SK-N-SH (cell line): ENCODE measurements around the gene ST7. TPM values are rescaled to one million over a fixed set of nuclear protein-coding genes. Genes with fewer than 3 reads are reported as not detected.

Source experiments
- CTCF ChIA-PET: fragments of 300-600, 350-600 bp; formaldehyde crosslinking; extraction: SDS; loops from one replicate; lab custom pipeline; 2021; lab: Yijun Ruan, JAX
- POLR2A ChIA-PET: fragments of 350-600 bp; sonication (Branson Sonifier 250); formaldehyde crosslinking; extraction: SDS; loops from one replicate; lab custom pipeline; 2020; ENCODE audit warnings: antibody characterized with exemption, inconsistent platforms; lab: Yijun Ruan, JAX
- DNase-seq: peaks from one replicate; pipeline ENCODE4 v3.0.0; 2012
- H2AFZ ChIP-seq: fragments of 200-600 bp; sonication (generic); 2 replicates; pipeline ENCODE4 v1.8.1; 2016; ENCODE audit warnings: antibody characterized with exemption, mild to moderate bottlenecking, low read depth
- H3F3A ChIP-seq: fragments of 200-600 bp; sonication (generic); replicated peaks from 2 replicates; pipeline ENCODE3; 2016; ENCODE audit warnings: antibody characterized with exemption, mild to moderate bottlenecking; ENCODE audit not compliant: insufficient read depth
- H3K27ac ChIP-seq, 2 experiments: fragments of 200-500 bp in 1 of 2; fragments of 200-600 bp in 1 of 2; sonication (Bioruptor generic) in 1 of 2; sonication (generic), shearing (Covaris generic) in 1 of 2; 2 replicates each; pipeline versions ENCODE4 v1.5.1 to v1.6.1; 2014 to 2016; ENCODE audit warnings: low read depth in 2 of 2, inconsistent platforms in 1 of 2, low read length in 1 of 2, mild to moderate bottlenecking in 1 of 2, mixed read lengths in 1 of 2
- H3K27me3 ChIP-seq: fragments of 200-600 bp; sonication (generic), shearing (Covaris generic); 2 replicates; pipeline ENCODE4 v1.6.1; 2016; ENCODE audit warnings: mixed run types; ENCODE audit not compliant: insufficient read depth
- H3K36me3 ChIP-seq, 2 experiments: fragments of 200-500 bp in 1 of 2; fragments of 200-600 bp in 1 of 2; sonication (Bioruptor generic) in 1 of 2; sonication (generic) in 1 of 2; replicated peaks in 1 of 2; 2 replicates each; pipeline versions ENCODE3 to v1.5.1; 2014 to 2016; ENCODE audit warnings: low read length in 1 of 2, mild to moderate bottlenecking in 1 of 2; ENCODE audit not compliant: insufficient read depth in 2 of 2, control insufficient read depth in 1 of 2
- H3K4me1 ChIP-seq, 2 experiments: fragments of 200-500 bp in 1 of 2; fragments of 200-600 bp in 1 of 2; sonication (Bioruptor generic) in 1 of 2; sonication (generic), shearing (Covaris generic) in 1 of 2; 2 replicates each; pipeline versions ENCODE4 v1.5.1 to v1.6.1; 2014 to 2016; ENCODE audit warnings: low read depth in 1 of 2, low read length in 1 of 2, mixed run types in 1 of 2; ENCODE audit not compliant: insufficient read depth in 2 of 2, control insufficient read depth in 1 of 2
- H3K4me2 ChIP-seq: fragments of 200-600 bp; sonication (generic), shearing (Covaris generic); 2 replicates; pipeline ENCODE4 v1.6.1; 2017; ENCODE audit warnings: mixed run types
- H3K4me3 ChIP-seq, 2 experiments: fragments of 200-500 bp in 1 of 2; fragments of 200-600 bp in 1 of 2; sonication (Bioruptor generic) in 1 of 2; sonication (generic), shearing (Covaris generic) in 1 of 2; 2 replicates each; pipeline versions ENCODE4 v1.5.1 to v1.8.1; 2014 to 2016; ENCODE audit warnings: low read depth in 2 of 2, inconsistent platforms in 1 of 2, low read length in 1 of 2, mild to moderate bottlenecking in 1 of 2, mixed read lengths in 1 of 2, moderate library complexity in 1 of 2
- H3K79me2 ChIP-seq: fragments of 200-600 bp; sonication (generic); 2 replicates; pipeline ENCODE4 v1.8.1; 2017; ENCODE audit warnings: mild to moderate bottlenecking; ENCODE audit not compliant: insufficient read depth
- H3K9ac ChIP-seq: fragments of 200-600 bp; sonication (generic); 2 replicates; pipeline ENCODE4 v1.6.1; 2017; ENCODE audit warnings: mixed run types
- H3K9me2 ChIP-seq: fragments of 200-600 bp; sonication (generic); 2 replicates; pipeline ENCODE4 v1.6.1; 2017; ENCODE audit warnings: mixed run types
- H3K9me3 ChIP-seq: fragments of 200-600 bp; sonication (generic); 2 replicates; pipeline ENCODE4 v1.6.1; 2017; ENCODE audit warnings: mixed run types, mild to moderate bottlenecking, moderate library complexity
- H4K20me1 ChIP-seq: fragments of 200-600 bp; sonication (generic); 2 replicates; pipeline ENCODE4 v1.6.1; 2017; ENCODE audit warnings: mild to moderate bottlenecking, mixed run types; ENCODE audit not compliant: insufficient read depth
- CTCF ChIP-seq: fragments of 200-600 bp; sonication (generic); IDR thresholded peaks from 2 replicates; pipeline ENCODE4 v1.6.1; 2017; ENCODE audit warnings: antibody characterized with exemption, mild to moderate bottlenecking, moderate library complexity
- FOXM1 ChIP-seq: IDR thresholded peaks from 2 replicates; pipeline ENCODE4 v1.4.0; 2012; ENCODE audit warnings: low read depth, mild to moderate bottlenecking
- RAD21 ChIP-seq: IDR thresholded peaks from 2 replicates; pipeline ENCODE4 v1.6.1; 2012; ENCODE audit warnings: mild to moderate bottlenecking, low read length
- SMC3 ChIP-seq: IDR thresholded peaks from 2 replicates; pipeline ENCODE4 v1.6.1; 2012; ENCODE audit warnings: low read depth, low read length, improper control_type of control experiment
- TCF12 ChIP-seq: IDR thresholded peaks from 2 replicates; pipeline ENCODE4 v1.4.0; 2012
- WGBS: methylation state at CpG from one replicate; pipeline ENCODE4 v1.1.6; 2017; ENCODE audit warnings: low lambda C conversion rate; 5-methylcytosine and 5-hydroxymethylcytosine counted together
- polyA plus RNA-seq, 3 experiments: library from polyadenylated mRNA; depleted of rRNA; stranded (reverse); fragments of >200 nt; gene quantifications; 2 replicates each; pipeline ENCODE4 v1.2.3, GENCODE V29; 2012
- TF ChIP-seq, protein P1 (sequence below): IDR thresholded peaks from 2 replicates; pipeline ENCODE4 v1.6.1; 2012; ENCODE audit warnings: mild to moderate bottlenecking, low read depth, low read length, moderate library complexity
- TF ChIP-seq, protein P2 (sequence below): IDR thresholded peaks from 2 replicates; pipeline ENCODE4 v1.4.0; 2012; ENCODE audit warnings: low read depth, borderline replicate concordance

The ST7 gene
- polyA plus RNA-seq, 1 of the 3 experiments (the other 2 are of a cell fraction): 23.5 TPM

- TF ChIP-seq, protein P1, sequence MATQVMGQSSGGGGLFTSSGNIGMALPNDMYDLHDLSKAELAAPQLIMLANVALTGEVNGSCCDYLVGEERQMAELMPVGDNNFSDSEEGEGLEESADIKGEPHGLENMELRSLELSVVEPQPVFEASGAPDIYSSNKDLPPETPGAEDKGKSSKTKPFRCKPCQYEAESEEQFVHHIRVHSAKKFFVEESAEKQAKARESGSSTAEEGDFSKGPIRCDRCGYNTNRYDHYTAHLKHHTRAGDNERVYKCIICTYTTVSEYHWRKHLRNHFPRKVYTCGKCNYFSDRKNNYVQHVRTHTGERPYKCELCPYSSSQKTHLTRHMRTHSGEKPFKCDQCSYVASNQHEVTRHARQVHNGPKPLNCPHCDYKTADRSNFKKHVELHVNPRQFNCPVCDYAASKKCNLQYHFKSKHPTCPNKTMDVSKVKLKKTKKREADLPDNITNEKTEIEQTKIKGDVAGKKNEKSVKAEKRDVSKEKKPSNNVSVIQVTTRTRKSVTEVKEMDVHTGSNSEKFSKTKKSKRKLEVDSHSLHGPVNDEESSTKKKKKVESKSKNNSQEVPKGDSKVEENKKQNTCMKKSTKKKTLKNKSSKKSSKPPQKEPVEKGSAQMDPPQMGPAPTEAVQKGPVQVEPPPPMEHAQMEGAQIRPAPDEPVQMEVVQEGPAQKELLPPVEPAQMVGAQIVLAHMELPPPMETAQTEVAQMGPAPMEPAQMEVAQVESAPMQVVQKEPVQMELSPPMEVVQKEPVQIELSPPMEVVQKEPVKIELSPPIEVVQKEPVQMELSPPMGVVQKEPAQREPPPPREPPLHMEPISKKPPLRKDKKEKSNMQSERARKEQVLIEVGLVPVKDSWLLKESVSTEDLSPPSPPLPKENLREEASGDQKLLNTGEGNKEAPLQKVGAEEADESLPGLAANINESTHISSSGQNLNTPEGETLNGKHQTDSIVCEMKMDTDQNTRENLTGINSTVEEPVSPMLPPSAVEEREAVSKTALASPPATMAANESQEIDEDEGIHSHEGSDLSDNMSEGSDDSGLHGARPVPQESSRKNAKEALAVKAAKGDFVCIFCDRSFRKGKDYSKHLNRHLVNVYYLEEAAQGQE: no peak
- TF ChIP-seq, protein P2, sequence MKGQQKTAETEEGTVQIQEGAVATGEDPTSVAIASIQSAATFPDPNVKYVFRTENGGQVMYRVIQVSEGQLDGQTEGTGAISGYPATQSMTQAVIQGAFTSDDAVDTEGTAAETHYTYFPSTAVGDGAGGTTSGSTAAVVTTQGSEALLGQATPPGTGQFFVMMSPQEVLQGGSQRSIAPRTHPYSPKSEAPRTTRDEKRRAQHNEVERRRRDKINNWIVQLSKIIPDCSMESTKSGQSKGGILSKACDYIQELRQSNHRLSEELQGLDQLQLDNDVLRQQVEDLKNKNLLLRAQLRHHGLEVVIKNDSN: no peak
- no peak for TF ChIP-seq FOXM1
These were observed 31.2 kb downstream of the ST7 start (continued) for GRCh38 chr7:116984511-116984910.

DNA sequence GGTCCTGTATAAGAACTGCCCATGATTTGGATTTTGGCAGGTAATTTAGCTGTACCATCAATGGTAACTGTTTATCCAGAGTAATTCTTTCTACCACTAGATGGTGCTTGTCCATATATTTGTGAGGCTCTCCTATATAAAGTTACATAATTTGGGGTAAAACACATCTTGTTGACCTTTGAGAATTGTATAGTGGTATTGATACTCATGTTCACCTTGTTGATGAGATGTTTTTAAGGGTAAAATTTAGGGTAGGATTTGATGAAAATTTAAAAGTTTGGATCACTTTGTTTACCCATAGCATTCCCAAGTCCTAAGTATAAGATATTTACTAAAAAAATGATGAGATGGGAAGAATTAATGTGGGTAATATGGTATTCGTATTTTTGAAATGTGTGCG lies 31.6 kb downstream of the ST7 start:
- Histone ChIP-seq H3K4me3 (no peak overlapping the region), H3K9me3 (no peaks in the 10 kb centered on the region), H3K27ac (no peak overlapping the region), H3F3A (peaks cover 13% of the 10 kb centered on the region), H2AFZ (no peak overlapping the region), H3K36me3 (no peaks in the 10 kb centered on the region), H3K4me2 (no peak overlapping the region), H3K79me2 (peaks cover 39% of the 10 kb centered on the region), H3K4me1 (peaks cover 0 to 8% of the 10 kb centered on the region in 2 experiments; a peak in 1 of 4 replicates), H3K9me2 (no peaks in the 10 kb centered on the region), H3K27me3 (no peaks in the 10 kb centered on the region), H3K9ac (no peak overlapping the region), H4K20me1 (no peaks in the 10 kb centered on the region)
- CTCF ChIA-PET: interaction anchor here (0.6 to 15.4 kb wide), 53 partner anchors 9 to 434 kb away, joined by 3 to 668 read pairs (median 5); partner anchors contain the start of gene ST7
- TF ChIP-seq CTCF (peak; percentile 98), SMC3 (peak; percentile 63), RAD21 (peak; percentile 74), TCF12 (no peak)
- TF ChIP-seq, protein P2: no peak
- DNase-seq: peak; percentile 52
- 33% methylated on average over 2 of the region's 2 CpGs for WGBS
- POLR2A ChIA-PET: no interaction called here
